Amniotic epithelial cell (primary cell): ENCODE data around the gene CCIN.

ENCODE experiments used
- DNase-seq: peaks from one replicate; pipeline ENCODE4 v3.0.0-alpha.2; 2010; ENCODE audit warnings: low read depth

The CCIN gene

DNA sequence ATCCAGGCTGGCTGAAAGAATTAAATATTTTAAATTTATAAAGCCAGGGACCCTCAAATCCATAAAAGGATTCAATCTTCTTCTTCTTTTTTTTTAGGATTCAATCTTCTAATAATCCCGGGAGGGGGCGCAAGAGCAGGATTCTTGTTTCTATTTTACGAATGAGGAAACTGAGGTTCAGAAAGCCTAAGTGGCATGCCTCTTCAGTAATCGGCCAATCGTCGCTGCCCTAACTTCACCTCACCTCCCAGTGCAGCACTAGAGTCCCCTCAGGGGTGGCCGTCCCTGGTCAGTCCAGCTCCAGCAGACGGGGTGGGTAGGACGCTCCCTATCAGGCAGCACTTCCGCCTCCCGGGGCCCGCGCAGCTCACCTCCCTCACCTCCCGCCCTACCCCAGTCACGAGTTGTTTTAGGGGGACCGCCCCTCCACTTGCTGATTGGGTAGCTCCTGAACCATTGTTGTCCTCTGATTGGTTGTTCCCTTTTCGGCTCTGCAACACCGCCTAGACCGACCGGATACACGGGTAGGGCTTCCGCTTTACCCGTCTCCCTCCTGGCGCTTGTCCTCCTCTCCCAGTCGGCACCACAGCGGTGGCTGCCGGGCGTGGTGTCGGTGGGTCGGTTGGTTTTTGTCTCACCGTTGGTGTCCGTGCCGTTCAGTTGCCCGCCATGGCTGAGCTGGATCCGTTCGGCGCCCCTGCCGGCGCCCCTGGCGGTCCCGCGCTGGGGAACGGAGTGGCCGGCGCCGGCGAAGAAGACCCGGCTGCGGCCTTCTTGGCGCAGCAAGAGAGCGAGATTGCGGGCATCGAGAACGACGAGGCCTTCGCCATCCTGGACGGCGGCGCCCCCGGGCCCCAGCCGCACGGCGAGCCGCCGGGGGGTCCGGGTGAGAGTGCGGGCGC is 21.5 kb downstream of the CCIN start, which contains the start of gene CLTA:
TSS of gene CLTA (plus strand) at position 534 of the 902 bp plus-strand sequence. CDS start at position 670, 136 bp downstream.
- peak; percentile 99 for DNase-seq

DNA sequence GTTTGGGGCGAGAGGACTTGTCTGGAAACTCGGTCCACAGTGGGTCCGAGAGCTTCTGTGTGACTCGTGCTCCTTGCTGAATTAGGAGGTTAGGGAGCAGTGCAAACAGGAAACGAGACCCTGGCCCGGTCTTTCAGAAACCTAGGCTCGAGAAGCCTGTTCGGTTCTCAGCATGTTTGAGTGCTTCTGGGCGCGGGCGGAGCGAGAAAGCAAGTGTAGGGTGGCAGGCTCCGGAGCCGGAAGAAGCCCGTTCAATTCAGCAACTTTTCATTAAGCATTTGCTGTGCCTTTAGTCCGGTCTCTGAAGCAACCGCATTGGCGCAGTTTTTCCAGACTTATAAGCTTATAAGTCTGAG is 22.1 kb downstream of the CCIN start:
- DNase-seq, result peak; percentile 26

DNA sequence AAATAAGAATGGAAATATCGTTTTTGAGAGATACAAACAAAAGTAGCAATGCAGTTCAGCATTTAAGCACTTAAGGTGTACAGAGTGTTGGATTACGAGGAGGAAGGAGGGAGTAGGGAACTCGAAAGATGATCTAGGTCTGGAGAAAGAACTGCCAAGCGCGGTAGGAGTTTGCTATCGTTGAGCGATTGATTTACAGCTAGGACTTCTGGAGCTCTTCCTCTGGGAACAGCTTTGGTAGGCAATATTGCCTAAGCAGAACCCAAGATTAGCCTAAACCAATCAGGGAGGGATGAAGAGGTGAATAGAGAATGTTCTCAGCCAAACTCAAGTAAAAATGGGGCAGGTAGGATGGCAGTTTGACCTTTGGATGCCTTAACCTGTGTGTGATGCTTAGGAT is 22.5 kb downstream of the CCIN start:
- DNase-seq, result peak; percentile 41

DNA sequence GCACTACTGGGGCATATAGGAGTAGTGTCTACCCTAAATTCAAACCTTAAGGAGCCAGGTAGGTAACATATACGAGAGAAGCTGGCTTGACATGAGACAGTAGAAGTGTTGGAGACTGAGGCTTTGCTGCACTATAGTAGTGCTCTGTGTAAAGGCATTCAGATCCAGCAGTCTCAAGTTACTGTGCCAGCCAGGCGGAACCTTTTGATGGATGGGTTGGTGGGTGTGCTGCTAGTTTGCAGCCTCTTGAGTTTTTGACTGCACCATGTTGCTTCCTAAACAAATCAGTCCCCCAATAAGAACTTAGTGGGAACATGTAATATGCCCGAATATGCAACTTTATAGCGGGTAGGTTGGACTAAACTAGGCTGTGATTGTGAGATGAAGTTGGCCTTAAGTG is 23.0 kb downstream of the CCIN start:
- peak; percentile 35 for DNase-seq

DNA sequence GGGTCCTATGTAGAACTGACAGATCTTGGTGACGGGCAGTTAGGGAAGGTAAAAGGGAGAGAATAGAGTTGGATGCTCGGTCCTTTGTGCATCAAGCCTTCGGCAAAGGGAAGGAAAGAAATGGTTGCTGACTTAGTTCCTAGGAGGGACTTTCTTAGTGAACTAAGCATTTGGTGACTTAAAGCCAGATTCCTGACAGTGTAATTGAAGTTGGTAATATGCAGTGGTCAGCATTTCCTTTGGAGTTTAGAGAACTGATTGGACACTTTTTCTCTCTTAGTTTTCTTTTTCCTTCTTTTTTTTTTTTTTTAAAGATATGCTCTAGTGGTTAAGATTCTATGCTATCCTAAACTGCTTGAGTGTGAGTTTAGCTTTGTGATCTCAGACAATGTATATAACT is 23.8 kb downstream of the CCIN start:
- no peak for DNase-seq

DNA sequence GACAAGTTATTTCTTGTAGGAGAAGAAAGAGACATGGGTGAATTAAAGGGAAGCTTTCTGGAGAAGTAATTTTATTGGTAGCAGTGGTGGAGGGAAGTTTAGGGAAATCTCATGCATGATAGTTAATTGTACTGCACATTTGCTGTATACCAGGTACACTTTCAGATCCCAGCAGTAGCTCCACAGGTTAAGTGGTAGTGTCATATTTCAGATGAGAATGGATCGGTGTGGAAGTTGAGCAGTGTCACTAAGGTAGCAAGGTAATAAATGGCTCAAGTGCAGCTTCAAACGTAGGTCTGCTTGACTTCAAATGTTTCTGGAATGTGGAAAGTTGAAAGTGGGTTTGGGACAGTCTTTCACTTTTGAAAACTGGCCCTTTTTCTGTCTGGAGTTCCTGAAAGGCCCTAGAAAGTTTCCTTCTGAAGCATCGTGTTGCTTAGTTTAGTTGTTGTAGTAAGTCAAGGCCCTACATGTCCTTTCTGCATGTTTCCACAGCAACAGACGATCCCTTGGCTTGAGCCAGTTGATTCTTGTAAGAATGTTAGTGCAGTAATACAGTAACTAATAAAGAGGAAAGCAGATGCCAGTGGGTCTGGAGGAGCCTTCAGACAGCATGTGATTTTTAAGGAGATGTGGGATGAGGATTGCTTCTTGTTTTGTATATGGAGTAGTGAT is 25.3 kb downstream of the CCIN start:
- DNase-seq, result peak; percentile 26

DNA sequence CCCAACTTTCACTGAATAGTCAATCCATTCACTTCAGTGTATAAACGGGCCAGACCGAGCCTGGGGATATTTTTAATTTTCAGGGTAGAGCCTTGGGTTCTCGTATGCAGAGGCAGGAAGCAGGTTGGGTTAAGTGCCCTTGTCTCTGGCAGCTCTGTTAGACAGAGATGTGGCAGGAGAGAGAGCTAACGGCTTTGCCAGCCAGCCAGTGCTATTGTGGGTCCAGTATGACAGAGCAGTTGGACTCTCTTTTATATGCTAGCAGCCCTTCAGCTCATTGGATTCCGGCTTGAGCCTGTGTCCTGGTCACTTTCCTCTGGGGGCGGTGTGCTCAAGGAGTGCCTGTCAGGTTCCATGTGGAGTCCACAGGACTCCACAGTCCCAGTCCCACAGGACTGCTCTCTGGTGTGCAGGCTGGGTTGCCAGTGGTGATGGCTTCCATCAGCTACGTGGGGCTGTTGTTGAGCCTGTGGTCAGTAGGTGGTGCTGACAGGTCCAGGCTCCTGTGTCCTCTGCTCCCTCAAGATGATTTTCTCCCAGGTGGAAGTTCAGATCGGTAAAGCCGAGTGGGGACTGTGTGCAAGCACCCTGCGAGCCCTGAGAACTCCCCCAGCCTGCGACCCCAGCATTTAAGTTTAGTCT is 35.8 kb downstream of the CCIN start:
- DNase-seq, result peak; percentile 41

DNA sequence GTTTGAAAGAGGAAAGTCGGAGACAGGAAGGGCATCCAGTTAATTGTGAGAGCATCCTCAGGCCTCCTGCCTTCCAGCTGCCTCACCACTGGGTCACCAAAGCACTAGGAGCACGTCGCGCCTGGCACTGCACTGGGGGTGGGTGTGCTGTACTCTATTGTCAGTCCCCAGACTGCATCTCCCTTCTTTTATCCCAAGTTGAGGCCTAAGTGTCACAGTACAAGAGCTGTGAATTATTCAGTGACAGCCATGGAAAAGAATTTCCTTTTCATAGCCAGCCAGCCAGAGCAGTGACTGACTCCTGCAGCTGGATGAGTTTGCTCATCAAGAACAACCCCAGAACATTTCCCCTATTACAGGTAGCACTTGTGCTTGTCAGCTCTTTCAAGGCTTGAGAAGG is 37.8 kb downstream of the CCIN start:
- DNase-seq, result peak; percentile 54

DNA sequence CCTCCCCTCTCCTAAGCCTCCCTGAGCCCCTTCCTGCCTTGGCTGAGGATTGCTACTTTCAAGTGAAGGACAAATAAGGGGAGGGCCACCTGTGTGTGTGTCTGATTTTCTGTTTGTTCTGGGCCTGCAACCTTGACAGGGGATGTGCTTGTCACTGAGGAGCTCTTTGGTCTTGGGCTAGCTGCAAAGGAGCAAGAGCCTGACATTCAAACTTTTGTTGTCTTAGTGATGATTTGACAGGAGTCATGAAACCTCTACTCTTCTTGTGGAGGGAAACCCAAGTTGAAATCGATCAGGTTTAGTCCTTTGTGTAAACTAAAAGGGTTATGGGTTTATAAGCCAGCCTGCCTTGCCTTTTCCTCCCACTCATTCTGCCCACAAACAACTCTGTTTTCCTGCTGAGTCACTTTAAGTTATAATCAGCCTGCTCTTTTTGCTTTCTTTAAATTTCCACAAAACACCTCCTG is 38.4 kb downstream of the CCIN start:
- peak; percentile 75 for DNase-seq

DNA sequence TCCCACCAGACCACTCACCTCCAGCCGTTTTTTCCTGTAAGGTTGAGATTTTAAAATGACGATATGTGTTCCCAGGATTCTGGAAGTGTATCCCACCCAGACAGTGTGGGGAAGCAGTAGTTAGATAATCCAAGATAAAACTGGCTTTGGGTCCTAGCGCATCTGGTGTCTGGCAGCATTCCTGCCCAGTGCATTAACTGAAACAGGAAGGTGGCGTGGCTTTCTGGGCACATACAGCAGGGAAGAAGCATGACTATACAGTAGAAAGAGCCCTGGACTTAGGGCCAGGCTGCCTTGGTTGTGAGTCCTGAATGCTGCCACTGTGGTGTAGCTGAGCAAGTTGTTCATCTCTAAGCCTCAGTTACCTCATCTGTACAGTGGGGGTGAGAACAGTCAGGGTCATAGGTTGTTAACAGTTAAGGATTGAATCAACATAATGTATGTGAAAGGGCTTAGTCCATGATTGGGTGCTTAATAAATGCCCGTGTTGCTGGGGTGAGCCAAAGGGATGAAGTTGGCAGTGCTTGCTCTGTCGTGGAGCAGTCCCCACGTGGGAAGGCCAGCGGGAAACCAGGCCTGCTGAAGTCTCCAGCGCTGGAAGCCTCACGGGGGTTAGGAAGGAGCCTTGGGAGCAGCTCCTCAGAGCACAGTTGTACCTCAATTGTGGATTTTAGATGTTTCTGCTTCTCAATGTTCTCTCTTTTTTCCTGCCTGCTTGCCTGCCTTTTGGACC is 39.5 kb downstream of the CCIN start:
- DNase-seq, result peak; percentile 42

DNA sequence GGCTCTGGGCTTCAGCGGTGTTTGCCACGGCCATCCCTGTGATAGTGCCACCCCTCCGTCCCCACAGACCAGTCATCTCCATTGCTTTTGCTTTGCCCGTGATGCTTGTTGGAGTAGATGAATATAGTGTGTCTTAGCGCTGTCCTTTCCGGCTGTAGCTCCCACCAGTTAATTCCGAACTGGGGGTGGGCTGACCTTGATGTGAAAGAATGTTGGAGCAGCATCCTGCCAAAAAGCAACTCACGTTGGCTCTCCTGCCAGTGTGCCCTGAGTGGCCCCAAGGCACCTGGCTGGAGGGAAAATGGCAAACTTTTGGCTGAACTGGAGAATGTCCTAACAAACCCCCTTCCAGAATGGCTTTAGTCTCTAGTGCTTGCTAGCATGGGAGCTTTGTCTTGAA is 41.5 kb downstream of the CCIN start:
- no peak for DNase-seq

DNA sequence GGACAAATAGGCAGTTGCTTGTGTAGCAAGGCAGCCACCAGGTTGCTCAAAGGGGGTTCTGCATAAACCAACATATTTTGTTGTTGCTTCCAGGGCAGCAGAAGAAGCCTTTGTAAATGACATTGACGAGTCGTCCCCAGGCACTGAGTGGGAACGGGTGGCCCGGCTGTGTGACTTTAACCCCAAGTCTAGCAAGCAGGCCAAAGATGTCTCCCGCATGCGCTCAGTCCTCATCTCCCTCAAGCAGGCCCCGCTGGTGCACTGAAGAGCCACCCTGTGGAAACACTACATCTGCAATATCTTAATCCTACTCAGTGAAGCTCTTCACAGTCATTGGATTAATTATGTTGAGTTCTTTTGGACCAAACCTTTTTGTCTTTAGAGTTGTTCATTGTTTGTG is 42.3 kb downstream of the CCIN start:
- DNase-seq, result no peak

DNA sequence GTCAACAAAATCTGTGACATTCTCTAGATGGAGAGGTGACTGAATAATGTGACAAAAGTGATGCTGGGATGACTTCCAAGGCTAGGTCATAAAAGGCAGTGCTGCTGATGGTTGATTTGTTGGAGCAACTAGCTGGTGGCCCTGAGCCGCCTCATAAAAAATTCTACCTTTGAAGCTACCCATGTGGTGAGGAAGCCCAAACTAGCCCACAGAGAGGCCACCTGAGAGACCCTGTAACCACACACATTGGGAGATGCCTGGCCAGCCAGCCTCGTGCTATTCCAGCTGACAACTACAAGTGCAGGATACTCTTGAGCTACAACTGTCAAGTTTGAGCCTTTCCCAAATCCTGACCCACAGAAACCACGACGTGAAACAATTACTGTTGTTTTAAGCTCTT is 44.2 kb downstream of the CCIN start:
- DNase-seq, result no peak

DNA sequence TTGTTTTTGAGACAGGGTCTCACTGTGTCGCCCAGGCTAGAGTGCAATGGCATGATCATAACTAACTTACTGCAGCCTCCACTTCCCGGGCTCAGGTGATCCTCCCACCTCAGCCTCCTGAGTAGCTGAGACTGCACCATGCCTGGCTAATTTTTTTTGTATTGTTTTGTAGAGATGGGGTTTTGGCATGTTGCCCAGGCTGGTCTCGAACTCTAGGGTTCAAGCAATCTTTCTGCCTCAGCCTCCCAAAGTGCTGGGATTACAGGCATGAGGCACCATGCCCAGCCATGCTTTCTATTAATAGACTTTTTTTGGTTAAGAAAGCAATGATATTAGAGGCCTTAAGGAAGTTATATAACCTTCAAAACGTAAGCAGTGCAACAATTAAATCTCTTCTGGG is 44.8 kb downstream of the CCIN start:
- no peak for DNase-seq

DNA sequence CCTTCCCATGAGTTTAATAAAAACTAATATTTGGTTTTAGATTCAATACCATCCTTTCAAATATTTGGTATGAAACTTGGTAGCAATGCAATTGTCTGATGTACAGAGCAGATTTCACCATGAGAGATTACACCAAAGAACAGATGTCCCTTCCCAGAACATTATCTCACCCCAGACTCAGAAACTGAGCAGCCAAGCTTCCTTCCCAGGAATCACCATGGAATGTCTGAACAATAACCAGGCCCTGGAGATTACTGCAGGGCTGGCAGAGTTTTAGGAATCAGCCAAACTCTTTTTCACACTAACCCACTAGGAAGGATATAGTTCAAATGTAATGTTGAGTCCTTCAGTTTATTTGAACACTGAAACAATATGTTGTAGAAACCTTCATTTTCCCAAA is 45.4 kb downstream of the CCIN start:
- peak; percentile 85 for DNase-seq

DNA sequence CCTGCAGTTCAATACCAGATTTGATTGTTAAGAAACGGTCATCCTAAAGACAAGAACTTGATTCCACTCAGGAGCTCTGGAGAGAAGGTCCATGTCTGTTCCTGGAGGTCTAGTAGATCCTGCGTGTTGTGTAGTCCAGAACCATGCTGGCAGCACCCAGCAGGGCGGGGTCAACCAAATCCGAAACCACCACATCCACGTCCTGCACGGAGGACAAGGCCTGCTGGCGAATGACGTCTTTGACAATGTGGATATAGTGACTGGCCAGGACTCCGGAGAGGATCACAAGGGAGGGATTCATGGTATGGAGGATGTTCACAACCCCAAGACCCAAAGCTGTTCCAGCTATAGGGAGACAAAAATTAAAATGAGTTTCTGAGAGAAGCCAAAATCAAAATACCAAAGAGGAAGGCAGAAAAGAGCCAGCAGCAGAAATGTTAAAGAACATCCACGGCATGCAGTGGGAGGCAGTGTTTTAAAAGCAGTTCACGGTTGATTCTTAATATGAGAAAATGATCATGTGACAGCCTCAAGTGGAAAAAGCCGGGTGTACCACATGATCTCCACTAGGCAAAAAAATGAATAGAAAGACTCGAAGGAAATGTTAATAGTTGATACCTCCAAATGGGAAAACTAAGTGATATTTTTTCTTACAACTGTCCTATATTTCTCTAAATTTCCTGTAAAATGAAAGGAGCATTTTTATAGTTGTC is 48.2 kb downstream of the CCIN start:
- DNase-seq, result no peak

DNA sequence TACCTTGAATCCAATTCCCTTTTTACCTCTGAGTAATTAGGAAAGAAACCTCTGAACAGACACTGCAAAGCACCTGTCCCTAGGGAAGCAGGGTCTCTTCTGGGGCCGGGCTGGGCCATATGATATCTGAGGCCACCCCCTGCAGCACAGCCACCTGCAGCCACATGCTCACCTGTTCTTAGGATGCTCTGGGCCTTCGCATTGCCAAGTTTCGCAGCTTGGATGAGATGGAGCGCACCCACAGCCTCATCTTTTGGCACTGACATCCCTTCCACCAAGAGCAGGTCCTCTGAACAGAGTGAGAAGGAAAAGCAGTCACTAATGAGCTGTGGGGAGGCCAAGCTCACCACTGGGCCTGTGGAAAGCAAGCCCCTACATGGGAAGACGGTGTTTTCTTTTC is 48.8 kb downstream of the CCIN start:
- no peak for DNase-seq

DNA sequence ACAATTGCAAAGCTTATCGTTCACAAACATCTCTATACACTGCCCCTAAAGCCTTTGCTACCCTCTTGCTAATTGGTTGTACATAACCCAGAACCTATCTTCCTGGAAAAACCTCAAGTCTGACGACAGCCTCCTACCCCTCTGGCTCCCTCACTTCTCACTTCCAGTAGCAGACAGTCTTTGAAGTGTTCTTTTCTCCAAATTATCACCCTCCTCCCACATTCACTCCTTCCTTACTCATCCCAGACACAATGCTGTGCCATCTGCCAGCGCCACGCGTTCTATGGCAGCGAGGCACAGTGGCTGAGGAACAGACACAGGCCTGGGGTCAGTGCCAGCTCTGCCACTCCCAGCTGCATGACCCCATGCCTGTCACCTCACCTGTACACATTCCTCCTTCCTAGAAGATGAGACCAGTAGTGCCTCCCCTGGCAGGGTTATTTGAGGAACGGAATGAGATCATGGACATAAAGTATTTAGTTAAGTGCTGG is 49.3 kb downstream of the CCIN start:
- DNase-seq, result no peak
